ENCODE data around the gene WNT7A. TPM values are rescaled to one million over a fixed set of nuclear protein-coding genes. Genes with fewer than 3 reads are reported as not detected.

The WNT7A gene
- total RNA-seq, 1 experiment from 2014 or later = 0.07 TPM

- Histone ChIP-seq H3K4me3 (ENCODE audit: insufficient read depth, low read depth, low read length) (no peak overlapping the region), H3K36me3 (replicated peaks; ENCODE audit: control insufficient read depth, insufficient read depth, low read length) (no peaks in the 10 kb centered on the region), H3K27me3 (ENCODE audit: control insufficient read depth, insufficient read depth, low read length) (peaks cover 22% of the 10 kb centered on the region)
- DNase-seq = peak; percentile 12
These were observed 11.1 kb upstream of the WNT7A start for GRCh38 chr3:13891017-13891392.

DNA sequence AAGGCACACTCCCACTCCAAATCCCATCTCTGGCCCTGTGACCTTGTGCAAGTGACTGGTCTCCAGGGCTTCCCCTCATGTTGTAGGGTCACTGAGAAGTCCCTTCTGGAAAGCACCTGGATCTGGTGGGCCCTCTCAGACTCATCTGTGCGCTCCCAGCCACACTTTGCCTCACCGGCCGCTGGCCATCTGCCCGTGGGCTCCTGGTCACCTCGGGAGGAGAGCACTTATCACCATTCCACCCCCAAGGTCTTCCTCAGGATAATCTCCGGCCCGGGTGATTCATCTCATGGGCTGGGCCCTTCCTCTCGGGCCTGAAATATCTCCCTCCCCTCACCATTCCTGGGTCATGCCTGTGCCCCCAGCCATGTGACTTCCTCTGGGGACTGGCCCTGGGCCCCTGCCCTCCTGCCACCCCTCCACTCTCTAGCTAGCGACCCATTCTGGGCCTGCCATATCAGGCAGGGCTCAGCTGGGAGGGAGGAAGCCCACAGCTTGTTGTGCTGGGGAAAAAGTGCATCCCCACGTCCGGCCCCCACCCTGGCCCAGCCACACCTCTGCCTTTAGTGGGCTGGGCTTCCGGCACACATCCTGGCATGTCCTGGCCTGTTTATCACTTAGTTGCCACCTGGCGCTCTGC lies 10.6 kb upstream of the WNT7A start:
- peak; percentile 24 for DNase-seq
- no peaks in the 10 kb centered on the region for H3K36me3 ChIP-seq (replicated peaks; ENCODE audit: control insufficient read depth, insufficient read depth, low read length)

DNA sequence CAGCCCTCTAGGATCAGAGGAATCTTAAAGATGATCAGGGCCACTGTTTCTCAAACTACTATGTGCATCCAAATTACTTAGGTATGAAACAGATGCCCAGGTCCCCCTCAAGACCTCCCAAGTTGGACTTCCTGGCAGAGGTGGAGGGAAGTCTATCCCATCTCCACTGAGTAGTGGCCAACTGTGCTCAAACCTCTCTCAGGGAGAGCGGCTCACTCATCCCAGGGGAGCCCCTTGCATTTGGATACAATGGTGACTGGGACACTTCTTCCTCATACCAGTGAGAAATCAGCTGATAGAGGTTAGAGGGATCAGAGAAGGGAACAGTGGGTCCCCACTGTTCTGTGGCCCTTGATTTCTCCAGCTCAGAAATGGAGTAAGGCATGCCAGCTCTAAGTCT lies 8.7 kb upstream of the WNT7A start:
- DNase-seq = peak; percentile 8
- H3K4me3 ChIP-seq (ENCODE audit: insufficient read depth, low read depth, low read length) = no peak overlapping the region
- H3K27me3 ChIP-seq (ENCODE audit: control insufficient read depth, insufficient read depth, low read length) = peaks cover 9% of the 10 kb centered on the region
- H3K36me3 ChIP-seq (replicated peaks; ENCODE audit: control insufficient read depth, insufficient read depth, low read length) = no peaks in the 10 kb centered on the region

More for the DNA sequence above, 10.6 kb upstream of the WNT7A start:
- peaks cover 18% of the 10 kb centered on the region for H3K27me3 ChIP-seq (ENCODE audit: control insufficient read depth, insufficient read depth, low read length)
- H3K4me3 ChIP-seq (ENCODE audit: insufficient read depth, low read depth, low read length) = no peak overlapping the region

- Histone ChIP-seq H3K27me3 (ENCODE audit: control insufficient read depth, insufficient read depth, low read length) (peaks cover 17% of the 10 kb centered on the region), H3K4me3 (ENCODE audit: insufficient read depth, low read depth, low read length) (no peak overlapping the region), H3K36me3 (replicated peaks; ENCODE audit: control insufficient read depth, insufficient read depth, low read length) (no peaks in the 10 kb centered on the region)
- no peak for DNase-seq
These were observed 7.8 kb upstream of the WNT7A start for GRCh38 chr3:13887495-13888300.

GRCh38 chr3:13886593-13887129 lies 6.8 kb upstream of the WNT7A start:
- DNase-seq = peak; percentile 4
- peaks cover 26% of the 10 kb centered on the region for H3K27me3 ChIP-seq (ENCODE audit: control insufficient read depth, insufficient read depth, low read length)
- H3K4me3 ChIP-seq (ENCODE audit: insufficient read depth, low read depth, low read length) = no peak overlapping the region
- no peaks in the 10 kb centered on the region for H3K36me3 ChIP-seq (replicated peaks; ENCODE audit: control insufficient read depth, insufficient read depth, low read length)

DNA sequence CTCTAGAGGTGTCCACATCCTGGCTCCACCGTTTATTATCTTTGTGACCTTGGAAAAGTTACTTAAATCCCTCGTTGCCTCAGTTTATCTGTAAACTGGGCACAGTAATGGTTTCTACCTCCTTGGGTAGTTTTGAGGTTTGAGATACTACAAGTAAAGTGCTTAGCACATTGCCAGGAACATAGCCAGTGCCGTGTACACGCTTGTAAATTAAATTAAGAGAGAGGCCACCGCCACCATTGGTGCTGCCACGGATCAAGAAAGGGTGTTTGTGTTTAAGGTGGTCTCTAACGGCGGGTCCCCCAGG lies 5.8 kb upstream of the WNT7A start:
- peaks cover 36% of the 10 kb centered on the region for H3K27me3 ChIP-seq (ENCODE audit: control insufficient read depth, insufficient read depth, low read length)
- DNase-seq = no peak
- H3K36me3 ChIP-seq (replicated peaks; ENCODE audit: control insufficient read depth, insufficient read depth, low read length) = no peaks in the 10 kb centered on the region
- no peak overlapping the region for H3K4me3 ChIP-seq (ENCODE audit: insufficient read depth, low read depth, low read length)

- DNase-seq = peak; percentile 86
- no peak overlapping the region for H3K4me3 ChIP-seq (ENCODE audit: insufficient read depth, low read depth, low read length)
- no peaks in the 10 kb centered on the region for H3K36me3 ChIP-seq (replicated peaks; ENCODE audit: control insufficient read depth, insufficient read depth, low read length)
- H3K27me3 ChIP-seq (ENCODE audit: control insufficient read depth, insufficient read depth, low read length) = peaks cover 41% of the 10 kb centered on the region
These were observed 5.2 kb upstream of the WNT7A start for GRCh38 chr3:13884851-13885703.

DNA sequence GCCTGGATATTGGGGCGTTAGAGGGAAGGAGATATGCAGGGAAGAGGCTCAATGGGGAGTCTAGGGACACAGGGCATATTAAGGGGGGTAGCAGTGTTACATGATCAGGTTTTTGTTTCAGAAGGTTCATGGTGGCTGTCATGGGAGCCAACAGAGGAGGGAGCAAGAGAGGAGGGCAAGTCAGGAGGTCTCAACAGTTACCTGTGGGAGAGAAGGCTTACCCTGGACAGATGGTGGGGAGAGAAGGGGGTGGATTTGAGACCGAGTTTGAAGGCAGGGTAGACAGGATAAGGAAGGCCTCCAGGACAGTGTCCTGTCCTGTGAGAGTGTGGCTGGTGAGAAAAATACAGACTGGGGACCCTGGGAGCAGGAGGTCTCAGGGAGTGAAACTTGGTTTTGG lies 3.8 kb upstream of the WNT7A start:
- Histone ChIP-seq H3K27me3 (ENCODE audit: control insufficient read depth, insufficient read depth, low read length) (peaks cover 54% of the 10 kb centered on the region), H3K36me3 (replicated peaks; ENCODE audit: control insufficient read depth, insufficient read depth, low read length) (no peaks in the 10 kb centered on the region), H3K4me3 (ENCODE audit: insufficient read depth, low read depth, low read length) (no peak overlapping the region)
- no peak for DNase-seq

DNA sequence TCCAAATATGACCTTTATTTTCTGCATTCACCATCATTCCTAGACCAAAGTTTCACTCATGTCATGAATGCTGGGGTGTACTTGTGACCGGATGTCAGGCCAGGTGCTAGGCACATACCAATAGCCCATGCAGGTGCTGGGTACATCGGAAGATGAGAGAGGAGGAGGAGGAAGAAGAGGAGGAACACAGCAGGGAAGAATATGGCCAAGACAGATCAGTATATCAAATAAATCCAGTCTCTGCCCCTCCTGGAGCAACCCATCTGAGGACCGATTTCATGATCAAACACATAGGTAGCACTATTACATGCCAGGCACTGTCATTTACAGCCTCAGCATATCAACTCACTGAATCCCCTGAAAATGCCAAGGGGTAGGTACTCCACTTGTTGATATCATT lies 3.0 kb upstream of the WNT7A start:
- DNase-seq = no peak
- H3K4me3 ChIP-seq (ENCODE audit: insufficient read depth, low read depth, low read length) = no peak overlapping the region
- no peaks in the 10 kb centered on the region for H3K36me3 ChIP-seq (replicated peaks; ENCODE audit: control insufficient read depth, insufficient read depth, low read length)
- H3K27me3 ChIP-seq (ENCODE audit: control insufficient read depth, insufficient read depth, low read length) = peaks cover 62% of the 10 kb centered on the region

GRCh38 chr3:13881536-13882410 lies 1.9 kb upstream of the WNT7A start:
- H3K4me3 ChIP-seq (ENCODE audit: insufficient read depth, low read depth, low read length) = no peak overlapping the region
- H3K36me3 ChIP-seq (replicated peaks; ENCODE audit: control insufficient read depth, insufficient read depth, low read length) = no peaks in the 10 kb centered on the region
- no peak for DNase-seq
- peaks cover 70% of the 10 kb centered on the region for H3K27me3 ChIP-seq (ENCODE audit: control insufficient read depth, insufficient read depth, low read length)

DNA sequence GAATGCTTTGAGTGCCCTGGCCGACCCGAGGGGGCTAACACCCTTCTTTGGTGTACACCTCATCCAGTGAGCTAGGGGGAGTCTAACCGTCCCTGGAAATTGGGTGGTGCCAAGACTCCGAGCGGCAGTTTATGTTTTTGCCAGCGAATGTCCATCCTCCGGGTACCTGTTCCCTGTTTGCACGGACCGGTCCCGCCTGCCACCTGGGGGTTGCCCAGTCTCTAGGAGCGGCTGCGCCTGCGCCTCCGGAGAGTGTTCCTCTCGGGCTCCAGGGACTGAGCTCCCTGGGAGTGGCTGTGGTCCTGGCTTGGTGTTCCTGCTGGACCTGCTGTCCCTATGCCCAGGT lies 913 bp upstream of the WNT7A start:
- no peaks in the 10 kb centered on the region for H3K36me3 ChIP-seq (replicated peaks; ENCODE audit: control insufficient read depth, insufficient read depth, low read length)
- no peak for DNase-seq
- H3K27me3 ChIP-seq (ENCODE audit: control insufficient read depth, insufficient read depth, low read length) = peaks cover 80% of the 10 kb centered on the region
- H3K4me3 ChIP-seq (ENCODE audit: insufficient read depth, low read depth, low read length) = peak overlapping the region; percentile 56

DNA sequence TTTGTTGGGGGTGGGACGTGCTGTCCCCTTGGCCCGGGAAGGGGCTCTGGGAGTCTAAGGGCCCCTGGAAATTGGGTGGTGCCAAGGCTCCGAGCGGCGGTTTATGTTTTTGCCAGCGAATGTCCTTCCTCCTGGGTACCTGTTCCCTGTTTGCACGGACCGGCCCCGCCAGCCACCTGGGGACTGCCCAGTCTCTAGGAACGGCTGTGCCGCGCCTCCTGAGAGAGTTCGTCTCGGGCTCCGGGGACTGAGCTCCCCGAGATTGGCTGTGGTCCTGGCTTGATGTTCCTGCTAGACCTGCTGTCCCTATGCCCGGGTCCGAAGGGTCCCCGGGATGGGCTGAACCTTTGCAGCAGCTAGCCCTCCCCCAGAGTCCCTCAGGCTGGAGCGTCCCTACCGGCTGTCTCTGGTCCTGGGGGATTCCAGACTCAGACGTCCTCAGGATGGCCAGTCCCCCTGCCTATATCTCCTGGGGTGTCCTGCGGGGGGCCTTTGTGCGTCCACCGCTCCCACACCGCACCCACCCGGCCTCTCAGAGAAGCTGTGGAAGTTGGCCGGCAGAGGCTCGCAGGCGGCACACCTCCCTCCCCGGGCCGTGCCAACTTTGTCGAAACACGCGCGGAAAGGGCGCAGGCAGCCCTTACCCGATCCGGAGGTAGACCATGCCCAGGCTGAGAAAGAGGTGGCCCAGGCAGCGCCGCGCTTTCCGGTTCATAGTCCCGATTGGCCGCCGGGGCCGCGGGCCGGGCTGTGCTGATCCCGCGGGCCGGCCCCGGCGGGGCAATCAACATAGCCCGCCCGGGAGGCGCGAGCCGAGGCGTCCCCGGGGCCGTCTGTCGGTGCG lies 547 bp downstream of the WNT7A start:
- DNase-seq = peak; percentile 87
- Histone ChIP-seq H3K36me3 (replicated peaks; ENCODE audit: control insufficient read depth, insufficient read depth, low read length) (no peaks in the 10 kb centered on the region), H3K27me3 (ENCODE audit: control insufficient read depth, insufficient read depth, low read length) (peaks cover 84% of the 10 kb centered on the region), H3K4me3 (ENCODE audit: insufficient read depth, low read depth, low read length) (peak overlapping the region; percentile 56)

DNA sequence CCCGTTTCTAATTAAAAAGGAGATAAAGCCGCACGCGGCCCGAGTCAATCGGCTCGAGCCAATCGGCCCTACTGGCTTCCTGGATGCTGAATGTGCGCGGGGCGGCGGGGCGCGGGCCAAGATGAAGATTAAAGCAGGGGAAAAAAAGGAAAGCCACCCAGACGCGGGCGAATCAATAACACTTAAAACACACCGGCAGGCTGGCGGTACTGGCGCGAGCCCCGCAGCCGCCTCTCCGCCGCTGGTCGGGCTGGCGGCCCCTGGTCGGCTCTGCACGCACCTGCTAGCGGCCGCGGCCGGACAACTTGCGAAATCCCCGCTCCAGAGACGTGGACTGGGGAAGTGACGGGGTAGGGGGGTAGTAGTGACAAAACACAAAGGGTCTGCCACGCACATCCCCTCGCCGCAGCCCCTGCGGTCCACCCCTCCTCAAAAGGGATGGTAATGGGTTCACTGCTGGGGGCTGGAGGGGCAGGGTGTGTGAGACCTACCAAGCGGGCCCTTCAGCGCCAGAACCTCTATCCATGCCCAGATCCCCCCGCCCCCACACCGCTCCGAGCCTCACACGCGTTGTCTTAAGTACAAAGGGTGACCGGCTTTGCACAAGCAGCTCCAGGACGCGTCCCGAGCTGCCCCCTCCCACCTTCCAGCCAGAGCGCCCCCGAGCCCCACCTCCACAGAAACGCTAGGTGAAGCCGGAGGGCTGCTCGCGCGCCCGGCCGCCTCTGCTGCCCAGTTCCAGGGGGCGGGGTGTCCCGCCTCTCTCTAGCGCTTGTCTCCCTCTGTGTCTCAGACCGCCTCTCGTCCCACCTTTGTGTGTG lies 1.4 kb downstream of the WNT7A start:
- DNase-seq = peak; percentile 88
- Histone ChIP-seq H3K36me3 (replicated peaks; ENCODE audit: control insufficient read depth, insufficient read depth, low read length) (no peaks in the 10 kb centered on the region), H3K4me3 (ENCODE audit: insufficient read depth, low read depth, low read length) (peak overlapping the region; percentile 56), H3K27me3 (ENCODE audit: control insufficient read depth, insufficient read depth, low read length) (peaks cover 80% of the 10 kb centered on the region)

Measured in H7 (cell line).